GM12878 (cell line): Measurements from ENCODE around the gene HBA2. TPM values are rescaled to one million over a fixed set of nuclear protein-coding genes. Genes with fewer than 3 reads are reported as not detected.
"Not testable (repeated sequence)": the region's sequence is repeated elsewhere in the genome, so short reads cannot be mapped to it uniquely, and the experiment has no call there.

Experiments used
- ATAC-seq: fragments of 200-7000 bp; cut with Tn5 transposase; 3 replicates; pipeline ENCODE4 v1.9.1; 2020; ENCODE audit warnings: mild to moderate bottlenecking, moderate library complexity
- BruUV-seq: library from RNA; stranded (reverse); fragments of 400-500 nt; replicated peaks from 2 replicates; lab custom pipeline; 2021; lab: Mats Ljungman, UMichigan
- CTCF ChIA-PET: fragments of 300-600 bp; sonication (Branson Sonifier 250); formaldehyde crosslinking; extraction: SDS; loops from one replicate; lab custom pipeline; 2021; ENCODE audit warnings: inconsistent platforms; lab: Yijun Ruan, JAX
- POLR2A ChIA-PET: fragments of 350-600 bp; formaldehyde crosslinking; extraction: SDS; loops from one replicate; lab custom pipeline; 2021; ENCODE audit warnings: inconsistent platforms; lab: Charles Lee
- RAD21 ChIA-PET: fragments of 300-600 bp; sonication (Branson Sonifier 250); formaldehyde crosslinking; loops from one replicate; lab custom pipeline; 2023; ENCODE audit warnings: antibody characterized with exemption; ENCODE audit not compliant: unreplicated experiment; lab: Charles Lee
- SMC1A ChIA-PET: fragments of 300-600 bp; sonication (Branson Sonifier 250); formaldehyde crosslinking; loops from one replicate; lab custom pipeline; 2023; ENCODE audit not compliant: unreplicated experiment, uncharacterized antibody; lab: Charles Lee
- DNase-seq: peaks from one replicate; pipeline ENCODE4 v3.0.0-alpha.2; 2011; ENCODE audit warnings: low read depth, low spot score
- FAIRE-seq: peaks from 3 replicates; lab custom pipeline; 2011; peaks lifted over from hg19 to GRCh38; lab: Jason Lieb, UNC
- H2AFZ ChIP-seq: 2 replicates; pipeline ENCODE4 v1.6.0; 2011; ENCODE audit warnings: low read depth, low read length, control low read depth; ENCODE audit not compliant: control insufficient read depth
- H3K27ac ChIP-seq: 2 replicates; pipeline ENCODE4 v1.5.1; 2011; ENCODE audit warnings: control low read depth; ENCODE audit not compliant: control insufficient read depth, insufficient read depth
- H3K27me3 ChIP-seq, 2 experiments: replicated peaks in 1 of 2; 2 replicates each; pipeline versions ENCODE4 v1.6.0 to v1.6.1; 2011; ENCODE audit warnings: low read length in 1 of 2; ENCODE audit not compliant: control insufficient read depth in 2 of 2, insufficient read depth in 2 of 2
- H3K36me3 ChIP-seq, 2 experiments: 2 replicates each; pipeline ENCODE4 v1.5.1; 2011; ENCODE audit warnings: low read length in 1 of 2; ENCODE audit not compliant: control insufficient read depth in 2 of 2, insufficient read depth in 2 of 2
- H3K4me1 ChIP-seq: 2 replicates; pipeline ENCODE4 v1.6.1; 2011; ENCODE audit warnings: mild to moderate bottlenecking, low read length, moderate library complexity, mixed read lengths; ENCODE audit not compliant: control insufficient read depth, insufficient read depth
- H3K4me2 ChIP-seq: 2 replicates; pipeline ENCODE4 v1.6.0; 2011; ENCODE audit warnings: control low read depth; ENCODE audit not compliant: control insufficient read depth, insufficient read depth
- H3K4me3 ChIP-seq: fragments of 200-600 bp; sonication (generic); 2 replicates; pipeline ENCODE4 v1.5.1; 2016
- H3K79me2 ChIP-seq: 2 replicates; pipeline ENCODE4 v1.6.0; 2011; ENCODE audit warnings: low read length; ENCODE audit not compliant: control insufficient read depth, insufficient read depth
- H3K9ac ChIP-seq: 2 replicates; pipeline ENCODE4 v1.8.0; 2011; ENCODE audit warnings: low read length, control low read depth, mixed read lengths; ENCODE audit not compliant: control insufficient read depth, insufficient read depth
- H3K9me3 ChIP-seq: replicated peaks from 3 replicates; pipeline ENCODE4 v1.5.1; 2011; ENCODE audit warnings: mild to moderate bottlenecking, low read length; ENCODE audit not compliant: control insufficient read depth, insufficient read depth
- H4K20me1 ChIP-seq: 2 replicates; pipeline ENCODE4 v1.6.0; 2011; ENCODE audit not compliant: control insufficient read depth, insufficient read depth
- ASH2L ChIP-seq: fragments of 300-600, 200-600 bp; sonication (generic); IDR thresholded peaks from 2 replicates; pipeline ENCODE4 v1.6.1; 2017; ENCODE audit warnings: low read depth, mild to moderate bottlenecking, borderline replicate concordance
- CBFB ChIP-seq: IDR thresholded peaks from 2 replicates; pipeline ENCODE4 v1.6.1; 2016; ENCODE audit warnings: antibody characterized with exemption, low read depth
- CREM ChIP-seq: IDR thresholded peaks from 2 replicates; pipeline ENCODE4 v1.6.1; 2014; ENCODE audit warnings: antibody characterized with exemption, low read depth
- GABPA ChIP-seq: IDR thresholded peaks from 2 replicates; pipeline ENCODE4 v1.6.1; 2014; ENCODE audit warnings: antibody characterized with exemption, low read depth, mild to moderate bottlenecking, inconsistent platforms
- IKZF2 ChIP-seq, 2 experiments: fragments of 450-650 bp; IDR thresholded peaks; 2 replicates each; pipeline ENCODE4 v1.6.1; 2017; ENCODE audit warnings: mild to moderate bottlenecking in 2 of 2, moderate library complexity in 2 of 2
- KLF5 ChIP-seq: fragments of 450-650 bp; IDR thresholded peaks from 2 replicates; pipeline ENCODE4 v1.6.1; 2014; ENCODE audit warnings: mild to moderate bottlenecking; ENCODE audit not compliant: partially characterized antibody
- REST ChIP-seq: IDR thresholded peaks from 2 replicates; pipeline ENCODE4 v1.6.1; 2012; ENCODE audit warnings: mild to moderate bottlenecking, low read depth, low read length
- SMARCA5 ChIP-seq: fragments of 450-650 bp; IDR thresholded peaks from 2 replicates; pipeline ENCODE4 v1.6.1; 2017; ENCODE audit warnings: mild to moderate bottlenecking
- STAT3 ChIP-seq: IDR thresholded peaks from 2 replicates; pipeline ENCODE4 v1.6.1; 2011; ENCODE audit warnings: low read depth, low read length, improper control_type of control experiment
- TCF3 ChIP-seq: IDR thresholded peaks from 2 replicates; pipeline ENCODE4 v1.6.1; 2012; ENCODE audit warnings: low read depth, mild to moderate bottlenecking, low read length, borderline replicate concordance; ENCODE audit not compliant: insufficient read depth
- ZNF384 ChIP-seq: IDR thresholded peaks from 2 replicates; pipeline ENCODE4 v1.6.1; 2012; ENCODE audit warnings: low read depth, mild to moderate bottlenecking, low read length, improper control_type of control experiment, borderline replicate concordance
- WGBS: methylation state at CpG from one replicate; pipeline ENCODE4 v1.1.6; 2016; ENCODE audit warnings: low lambda C conversion rate; ENCODE audit not compliant: insufficient replicate concordance, insufficient coverage; ENCODE audit errors: missing lambda C conversion rate; 5-methylcytosine and 5-hydroxymethylcytosine counted together
- in situ Hi-C: fragments of 300-500 bp; cut with MboI; formaldehyde crosslinking; loops from 9 replicates; pipeline ENCODE4 v1.14.3; 2018; ENCODE audit warnings: mixed read lengths
- intact Hi-C: fragments of 100-400 bp; cut with micrococcal nuclease; formaldehyde crosslinking; loops from one replicate; pipeline ENCODE4 v1.14.2; 2022; ENCODE audit not compliant: unreplicated experiment
- polyA plus RNA-seq, 11 experiments: library from polyadenylated mRNA; depleted of rRNA in 4 of 11; unstranded in 6 of 11; stranded (reverse) in 5 of 11; fragments of >200 nt; fragmentation: Nextera tagmentation in 4 of 11; fragmentation: Illumina TruSeq in 1 of 11; extraction: Ambion mirVana in 4 of 11; extraction: Trizol in 1 of 11; gene quantifications; 1 replicate in 1 of 11; 2 replicates in 10 of 11; pipeline versions ENCODE4 v1.2.1 to v1.2.3, GENCODE V29; 2011 to 2016; ENCODE audit warnings: inconsistent platforms in 2 of 11, missing spikeins in 2 of 11, low read depth in 1 of 11
- total RNA-seq, 4 experiments: library from RNA; depleted of rRNA in 3 of 4; stranded (reverse); fragments of >200 nt in 3 of 4; fragmentation: Illumina TruSeq in 1 of 4; extraction: Trizol in 1 of 4; gene quantifications; 2 replicates each; pipeline versions ENCODE4 v1.2.1 to v1.2.3, GENCODE V29; 2013 to 2021
- TF ChIP-seq, protein P1 (sequence below): fragments of 450-650 bp; IDR thresholded peaks from 2 replicates; pipeline ENCODE4 v1.6.1; 2017; ENCODE audit warnings: low read depth, mild to moderate bottlenecking, moderate library complexity
- TF ChIP-seq, protein P2 (sequence below): fragments of 450-650 bp; conservative IDR thresholded peaks from 2 replicates; pipeline ENCODE4 v1.6.1; 2017; ENCODE audit warnings: mild to moderate bottlenecking, moderate library complexity

The HBA2 gene
- total and polyA plus RNA-seq, 10 of the 15 experiments (the other 5 are each of a cell fraction or from before 2014, with no cell fraction given), result 0.30 to 0.96 (median 0.92) TPM; not detected in 7

DNA sequence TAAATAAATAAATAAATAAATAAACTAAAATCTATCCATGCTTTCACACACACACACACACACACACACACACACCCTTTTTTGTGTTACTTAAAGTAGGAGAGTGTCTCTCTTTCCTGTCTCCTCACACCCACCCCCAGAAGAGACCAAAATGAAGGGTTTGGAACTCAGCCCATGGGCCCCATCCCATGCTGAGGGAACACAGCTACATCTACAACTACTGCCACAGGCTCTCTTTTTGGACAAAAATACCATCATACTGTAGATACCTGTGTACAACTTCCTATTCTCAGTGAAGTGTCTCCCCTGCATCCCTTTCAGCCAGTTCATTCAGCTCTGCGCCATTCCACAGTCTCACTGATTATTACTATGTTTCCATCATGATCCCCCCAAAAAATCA, 1.9 kb upstream of the HBA2 start (continued):
- TF ChIP-seq, protein P1, sequence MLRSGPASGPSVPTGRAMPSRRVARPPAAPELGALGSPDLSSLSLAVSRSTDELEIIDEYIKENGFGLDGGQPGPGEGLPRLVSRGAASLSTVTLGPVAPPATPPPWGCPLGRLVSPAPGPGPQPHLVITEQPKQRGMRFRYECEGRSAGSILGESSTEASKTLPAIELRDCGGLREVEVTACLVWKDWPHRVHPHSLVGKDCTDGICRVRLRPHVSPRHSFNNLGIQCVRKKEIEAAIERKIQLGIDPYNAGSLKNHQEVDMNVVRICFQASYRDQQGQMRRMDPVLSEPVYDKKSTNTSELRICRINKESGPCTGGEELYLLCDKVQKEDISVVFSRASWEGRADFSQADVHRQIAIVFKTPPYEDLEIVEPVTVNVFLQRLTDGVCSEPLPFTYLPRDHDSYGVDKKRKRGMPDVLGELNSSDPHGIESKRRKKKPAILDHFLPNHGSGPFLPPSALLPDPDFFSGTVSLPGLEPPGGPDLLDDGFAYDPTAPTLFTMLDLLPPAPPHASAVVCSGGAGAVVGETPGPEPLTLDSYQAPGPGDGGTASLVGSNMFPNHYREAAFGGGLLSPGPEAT, result no peak
- no peak for TF ChIP-seq IKZF2 (IDR thresholded peaks at IDR 0.05)
- no peak for TF ChIP-seq SMARCA5
- TF ChIP-seq STAT3, result no peak
- no peak for TF ChIP-seq CBFB
- TF ChIP-seq ZNF384, result no peak
- TF ChIP-seq CREM, result no peak
- TF ChIP-seq TCF3, result no peak
- TF ChIP-seq ASH2L, result no peak
- no peak for TF ChIP-seq GABPA
- TF ChIP-seq REST, result no peak
- TF ChIP-seq, protein P2, sequence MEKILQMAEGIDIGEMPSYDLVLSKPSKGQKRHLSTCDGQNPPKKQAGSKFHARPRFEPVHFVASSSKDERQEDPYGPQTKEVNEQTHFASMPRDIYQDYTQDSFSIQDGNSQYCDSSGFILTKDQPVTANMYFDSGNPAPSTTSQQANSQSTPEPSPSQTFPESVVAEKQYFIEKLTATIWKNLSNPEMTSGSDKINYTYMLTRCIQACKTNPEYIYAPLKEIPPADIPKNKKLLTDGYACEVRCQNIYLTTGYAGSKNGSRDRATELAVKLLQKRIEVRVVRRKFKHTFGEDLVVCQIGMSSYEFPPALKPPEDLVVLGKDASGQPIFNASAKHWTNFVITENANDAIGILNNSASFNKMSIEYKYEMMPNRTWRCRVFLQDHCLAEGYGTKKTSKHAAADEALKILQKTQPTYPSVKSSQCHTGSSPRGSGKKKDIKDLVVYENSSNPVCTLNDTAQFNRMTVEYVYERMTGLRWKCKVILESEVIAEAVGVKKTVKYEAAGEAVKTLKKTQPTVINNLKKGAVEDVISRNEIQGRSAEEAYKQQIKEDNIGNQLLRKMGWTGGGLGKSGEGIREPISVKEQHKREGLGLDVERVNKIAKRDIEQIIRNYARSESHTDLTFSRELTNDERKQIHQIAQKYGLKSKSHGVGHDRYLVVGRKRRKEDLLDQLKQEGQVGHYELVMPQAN, result no peak
- no peak for TF ChIP-seq KLF5

DNA sequence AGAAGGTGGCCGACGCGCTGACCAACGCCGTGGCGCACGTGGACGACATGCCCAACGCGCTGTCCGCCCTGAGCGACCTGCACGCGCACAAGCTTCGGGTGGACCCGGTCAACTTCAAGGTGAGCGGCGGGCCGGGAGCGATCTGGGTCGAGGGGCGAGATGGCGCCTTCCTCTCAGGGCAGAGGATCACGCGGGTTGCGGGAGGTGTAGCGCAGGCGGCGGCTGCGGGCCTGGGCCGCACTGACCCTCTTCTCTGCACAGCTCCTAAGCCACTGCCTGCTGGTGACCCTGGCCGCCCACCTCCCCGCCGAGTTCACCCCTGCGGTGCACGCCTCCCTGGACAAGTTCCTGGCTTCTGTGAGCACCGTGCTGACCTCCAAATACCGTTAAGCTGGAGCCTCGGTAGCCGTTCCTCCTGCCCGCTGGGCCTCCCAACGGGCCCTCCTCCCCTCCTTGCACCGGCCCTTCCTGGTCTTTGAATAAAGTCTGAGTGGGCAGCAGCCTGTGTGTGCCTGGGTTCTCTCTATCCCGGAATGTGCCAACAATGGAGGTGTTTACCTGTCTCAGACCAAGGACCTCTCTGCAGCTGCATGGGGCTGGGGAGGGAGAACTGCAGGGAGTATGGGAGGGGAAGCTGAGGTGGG, 657 bp downstream of the HBA2 start:
- H3K9ac ChIP-seq, BruUV-seq, CTCF ChIA-PET, RAD21 ChIA-PET, in situ Hi-C loops, H4K20me1 ChIP-seq, FAIRE-seq, H3K36me3 ChIP-seq, ATAC-seq, SMC1A ChIA-PET, H3K9me3 ChIP-seq, H3K4me3 ChIP-seq, DNase-seq, H3K27ac ChIP-seq, POLR2A ChIA-PET, H3K79me2 ChIP-seq, H3K4me1 ChIP-seq, H2AFZ ChIP-seq, intact Hi-C loops, H3K4me2 ChIP-seq: not testable (repeated sequence)
- peaks cover 7 to 10% of the 10 kb centered on the region in 2 experiments for H3K27me3 ChIP-seq
- WGBS, result 29% methylated on average over 10 of the region's 44 CpGs
